ENCODE data around the gene LCLAT1.

DNA sequence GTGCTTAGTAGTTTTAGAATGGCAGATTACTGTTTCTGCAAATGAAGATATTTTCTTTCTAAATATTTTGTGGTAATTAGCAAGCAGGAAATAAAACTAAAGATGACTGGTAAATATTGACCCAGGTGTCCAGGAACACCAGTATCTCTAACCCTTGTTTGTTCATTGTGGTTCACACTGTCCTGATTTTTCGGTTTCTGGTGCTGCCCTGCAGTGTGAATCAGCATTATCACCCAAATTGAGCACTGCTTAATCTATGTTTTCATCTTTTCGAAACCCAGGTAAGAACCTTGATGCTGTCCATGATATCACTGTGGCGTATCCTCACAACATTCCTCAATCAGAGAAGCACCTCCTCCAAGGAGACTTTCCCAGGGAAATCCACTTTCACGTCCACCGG is 192.8 kb downstream of the LCLAT1 start:
- no peak for TF ChIP-seq EZH2 (IDR thresholded peaks at IDR 0.05; ENCODE audit: borderline replicate concordance, low read length)
- TF ChIP-seq, protein P1, sequence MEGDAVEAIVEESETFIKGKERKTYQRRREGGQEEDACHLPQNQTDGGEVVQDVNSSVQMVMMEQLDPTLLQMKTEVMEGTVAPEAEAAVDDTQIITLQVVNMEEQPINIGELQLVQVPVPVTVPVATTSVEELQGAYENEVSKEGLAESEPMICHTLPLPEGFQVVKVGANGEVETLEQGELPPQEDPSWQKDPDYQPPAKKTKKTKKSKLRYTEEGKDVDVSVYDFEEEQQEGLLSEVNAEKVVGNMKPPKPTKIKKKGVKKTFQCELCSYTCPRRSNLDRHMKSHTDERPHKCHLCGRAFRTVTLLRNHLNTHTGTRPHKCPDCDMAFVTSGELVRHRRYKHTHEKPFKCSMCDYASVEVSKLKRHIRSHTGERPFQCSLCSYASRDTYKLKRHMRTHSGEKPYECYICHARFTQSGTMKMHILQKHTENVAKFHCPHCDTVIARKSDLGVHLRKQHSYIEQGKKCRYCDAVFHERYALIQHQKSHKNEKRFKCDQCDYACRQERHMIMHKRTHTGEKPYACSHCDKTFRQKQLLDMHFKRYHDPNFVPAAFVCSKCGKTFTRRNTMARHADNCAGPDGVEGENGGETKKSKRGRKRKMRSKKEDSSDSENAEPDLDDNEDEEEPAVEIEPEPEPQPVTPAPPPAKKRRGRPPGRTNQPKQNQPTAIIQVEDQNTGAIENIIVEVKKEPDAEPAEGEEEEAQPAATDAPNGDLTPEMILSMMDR (conservative IDR thresholded peaks at IDR 0.05 in 1 of 2, IDR thresholded peaks at IDR 0.05 in 1 of 2; ENCODE audit: extremely low read depth in 1 of 2, insufficient read depth in 1 of 2, low read depth in 1 of 2, low read length in 2 of 2), result no peak

Data from mammary epithelial cell (primary cell).